AG20443 (cell line): Measurements from ENCODE around the gene CBX1.

ENCODE experiments used
- DNase-seq: peaks from one replicate; pipeline ENCODE4 v3.0.0; 2012; ENCODE audit warnings: low spot score, mixed read lengths

CBX1 gene

DNA sequence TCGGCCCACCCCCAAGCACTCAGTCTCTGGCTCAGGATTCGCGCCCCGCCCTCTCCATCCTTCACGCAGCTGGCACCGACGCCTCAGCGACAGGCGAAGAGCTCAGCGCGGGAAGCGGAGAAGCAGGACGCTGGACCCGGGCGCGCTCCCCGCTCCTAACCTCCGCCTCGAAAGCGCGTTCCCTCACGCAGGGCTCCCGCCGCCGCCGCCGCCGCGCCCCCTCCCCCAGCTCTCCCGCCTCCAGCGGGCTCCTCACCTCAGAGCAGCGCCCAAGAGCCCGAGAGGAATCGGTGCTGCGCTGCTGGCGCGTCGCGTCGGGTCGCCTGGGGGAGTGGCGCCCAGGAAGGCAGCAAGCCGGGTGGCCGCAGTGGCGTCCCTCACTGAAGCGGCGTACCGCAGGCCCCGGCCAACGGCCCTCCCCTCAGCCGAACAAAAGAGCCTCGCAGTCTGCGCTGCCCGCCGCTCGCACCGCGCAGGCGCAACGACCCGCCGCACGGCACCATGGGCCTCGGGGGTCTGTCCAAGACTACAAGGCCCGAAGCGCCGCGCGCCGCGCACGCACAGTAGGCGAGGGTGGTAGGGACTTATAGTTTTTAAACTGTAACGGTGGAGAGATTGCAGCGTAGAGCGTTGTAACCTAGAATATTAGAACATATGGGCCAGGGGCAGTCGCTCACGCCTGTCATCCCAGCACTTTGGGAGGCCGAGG, at the start of gene CBX1:
Gene CBX1 (minus strand): TSS at position 467 of the 709 bp plus-strand sequence. CDS start 24,474 bp downstream, outside the sequence.
- DNase-seq = peak; percentile 97

DNA sequence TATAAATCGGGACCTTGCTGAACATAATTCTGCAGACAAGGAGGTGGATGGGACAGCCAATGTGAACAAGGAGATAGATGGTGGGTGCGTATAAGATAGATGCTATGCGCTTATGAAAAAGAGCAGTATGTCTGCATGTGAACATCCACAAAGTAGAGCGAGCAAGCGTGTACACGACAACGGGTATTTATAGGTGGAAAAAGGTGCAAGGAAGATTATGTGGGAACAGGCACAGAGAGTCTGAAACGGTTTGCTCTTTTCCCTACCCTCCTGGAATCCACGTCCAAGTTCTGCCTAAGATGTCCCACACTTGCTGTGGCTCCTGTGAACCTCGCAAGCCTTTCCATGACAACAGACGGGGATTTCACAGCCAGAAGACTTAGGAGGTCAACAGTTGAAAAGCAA, 49.3 kb upstream of the CBX1 start:
- no peak for DNase-seq

DNA sequence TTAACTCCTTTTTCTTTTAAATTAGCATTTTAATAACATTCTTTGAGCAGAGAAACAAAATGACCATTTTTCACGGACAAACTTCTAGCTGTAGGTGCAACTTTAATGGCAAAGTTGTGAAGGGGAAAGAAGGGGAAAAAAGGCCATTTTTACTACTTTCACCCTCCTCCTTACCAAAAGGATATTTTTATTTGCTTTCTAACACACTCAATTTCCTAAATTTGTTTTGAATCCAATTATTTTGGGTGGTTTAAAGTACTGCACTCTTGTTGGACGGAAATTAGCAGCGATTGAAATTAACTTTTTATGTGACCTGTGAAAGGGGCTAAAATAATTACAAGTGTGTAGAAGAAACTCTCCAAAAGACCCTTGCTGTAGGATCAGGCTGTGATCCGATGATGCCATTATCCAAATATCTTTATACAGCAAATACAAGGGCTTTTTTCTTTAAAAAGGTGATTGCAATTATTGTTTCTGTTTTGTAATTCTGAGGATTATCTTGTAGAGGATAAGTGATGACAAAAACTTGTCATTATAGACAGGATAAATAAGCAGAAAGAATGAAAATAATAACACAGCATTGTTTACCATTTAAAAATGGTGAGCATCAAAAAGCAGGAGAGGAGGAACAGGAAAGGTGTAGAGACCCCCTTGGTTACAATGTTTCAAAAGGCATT, 48.6 kb upstream of the CBX1 start:
- no peak for DNase-seq

DNA sequence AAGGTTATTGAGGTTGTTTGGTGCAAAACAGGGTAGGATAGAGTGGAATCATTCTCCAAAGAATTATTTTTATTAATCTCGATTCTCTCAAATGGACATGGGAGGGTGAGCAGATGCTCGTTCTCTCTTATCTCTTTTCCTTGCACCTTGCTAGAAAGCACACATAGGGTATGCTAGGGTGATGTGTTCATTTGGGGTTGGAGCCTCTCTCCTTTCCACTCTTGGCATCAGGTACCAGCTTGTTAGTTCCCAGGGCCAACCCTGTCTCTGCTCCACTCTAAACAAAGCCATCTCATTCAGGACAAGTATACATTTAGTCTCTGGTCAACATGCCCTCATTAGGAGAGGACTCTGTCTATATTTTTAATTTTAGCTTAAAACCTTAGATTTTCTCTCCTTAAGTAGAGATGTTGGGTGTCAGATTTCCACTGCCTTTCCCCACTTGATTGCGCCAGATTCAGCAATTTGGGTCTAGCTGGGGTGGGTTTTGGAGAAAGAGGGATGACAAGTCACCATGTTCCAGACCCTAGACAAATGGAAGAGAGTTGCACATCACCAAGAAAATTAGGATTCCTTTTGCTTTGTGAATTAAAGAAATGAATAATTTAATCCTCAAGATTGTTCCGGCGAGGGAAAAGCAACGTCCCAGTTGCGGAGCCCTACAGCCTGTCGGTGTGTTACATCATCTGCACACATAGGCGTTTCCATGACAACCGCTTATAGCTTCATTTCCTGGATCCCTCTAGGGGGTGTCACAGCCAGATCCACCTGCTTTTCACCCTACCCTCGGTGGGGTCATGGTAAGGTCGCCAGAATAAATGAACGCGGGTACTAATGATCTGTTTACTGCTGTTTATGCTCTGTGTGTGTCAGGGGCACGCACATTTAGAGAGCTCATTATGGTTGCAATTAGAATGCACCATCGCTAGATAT, 47.8 kb upstream of the CBX1 start:
- DNase-seq = no peak

DNA sequence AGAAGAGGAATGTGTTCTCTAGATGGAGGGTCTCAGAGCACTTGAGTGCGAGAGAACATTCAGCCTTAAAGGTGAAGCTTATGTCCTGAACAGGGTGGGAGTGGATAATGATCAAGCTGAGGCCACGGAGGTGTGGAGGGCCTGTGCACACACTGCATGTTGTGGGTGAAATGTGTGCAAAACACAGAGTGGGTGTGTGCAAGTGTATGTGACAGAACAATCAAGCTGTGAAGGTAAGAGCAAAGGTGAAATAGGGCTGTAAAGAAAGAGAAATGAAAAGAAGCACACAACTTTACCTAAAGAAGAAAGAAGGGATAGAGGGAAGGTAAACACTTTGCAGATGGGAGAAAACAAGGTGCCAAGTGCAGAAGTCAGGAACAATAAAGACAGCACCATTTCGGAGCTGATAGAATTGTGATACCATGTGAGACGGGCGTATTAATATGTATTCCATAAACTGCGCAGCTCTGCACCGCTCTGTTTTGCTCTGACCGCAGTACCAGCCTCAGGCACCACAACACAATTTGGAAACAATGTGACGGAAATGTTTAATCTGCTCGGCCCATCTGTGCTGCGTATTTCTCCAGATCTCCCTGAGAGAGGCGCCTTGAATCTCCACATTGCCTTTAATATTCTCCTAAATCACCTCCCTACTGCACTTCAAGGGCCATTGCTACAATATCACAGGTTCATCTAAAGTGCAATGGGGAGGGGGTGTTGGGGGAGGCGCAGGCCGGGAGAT, 46.9 kb upstream of the CBX1 start:
- no peak for DNase-seq

DNA sequence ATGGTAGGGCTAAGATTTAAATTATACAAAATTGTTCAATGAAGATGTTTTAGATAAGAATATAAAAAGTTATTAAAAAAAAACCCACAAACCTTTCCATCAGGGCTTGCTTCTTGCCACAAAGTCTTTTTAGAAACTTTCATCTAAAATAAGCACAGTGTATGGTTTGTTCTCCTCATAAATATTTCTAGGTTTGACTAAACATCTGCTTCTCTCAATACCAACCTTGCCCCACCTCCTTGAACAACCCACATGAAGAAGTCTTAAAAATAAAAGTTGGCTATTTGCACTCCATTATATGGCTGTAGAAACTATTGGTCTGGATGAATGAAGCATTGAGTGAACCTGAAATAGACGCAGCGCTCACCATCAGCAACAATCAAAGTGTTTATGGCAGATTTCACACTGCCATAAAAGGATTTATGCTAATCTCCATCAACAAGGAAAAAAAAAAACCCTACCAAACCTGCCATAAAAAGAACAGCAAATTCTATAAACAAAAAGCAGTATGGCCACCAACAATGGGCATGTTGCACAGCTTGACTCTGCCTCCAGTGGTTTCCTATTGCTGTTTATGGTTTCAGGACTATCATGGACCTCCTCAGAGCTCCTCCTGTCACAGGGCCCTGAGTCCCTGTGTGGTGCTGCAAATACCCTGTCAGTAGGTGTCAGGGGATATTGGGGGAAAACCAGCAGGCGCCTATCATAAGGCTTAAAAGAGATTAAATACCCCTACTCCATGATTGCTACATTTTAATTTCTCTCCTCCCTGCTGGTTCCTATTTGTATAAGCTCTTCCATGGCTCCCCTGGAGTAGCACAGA, 43.9 kb upstream of the CBX1 start:
- no peak for DNase-seq

DNA sequence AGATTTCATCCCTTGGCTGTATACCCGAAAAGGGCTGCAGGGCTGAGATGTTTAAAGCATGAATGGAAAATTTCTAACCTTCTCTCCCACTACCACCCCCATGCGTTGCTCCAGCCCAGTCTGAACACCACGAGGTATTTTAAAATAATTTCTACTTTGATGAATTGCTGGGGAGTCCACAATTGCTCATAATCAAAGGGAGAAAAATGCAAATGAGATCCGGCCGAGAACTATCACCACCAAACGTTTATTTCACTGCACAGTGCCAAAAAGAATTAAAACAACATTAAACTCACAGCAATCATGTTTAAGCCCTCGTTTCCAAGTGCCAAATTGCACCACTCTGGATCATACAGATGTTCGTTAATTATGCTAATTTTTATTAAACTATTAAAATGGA, 43.0 kb upstream of the CBX1 start:
- no peak for DNase-seq

DNA sequence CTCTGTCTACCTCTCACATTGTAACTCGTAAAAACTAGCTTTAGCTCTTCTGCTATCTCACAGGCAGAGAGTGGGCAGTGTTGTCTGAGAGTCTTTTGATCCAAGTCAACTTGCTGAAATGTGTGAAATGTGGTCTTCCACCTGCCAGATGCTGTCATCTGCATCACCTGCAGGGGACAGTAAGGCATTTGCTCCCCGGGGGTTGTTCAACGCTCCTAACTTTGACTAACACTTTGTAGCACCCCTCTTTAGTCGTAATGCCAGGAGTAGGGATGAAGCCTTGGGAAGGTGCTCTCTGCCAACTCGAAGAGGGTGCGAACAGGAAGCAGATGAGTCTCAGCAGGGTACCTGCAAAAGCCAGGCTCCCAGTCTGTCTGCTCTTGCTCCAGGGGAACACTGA, 42.4 kb upstream of the CBX1 start:
- no peak for DNase-seq

DNA sequence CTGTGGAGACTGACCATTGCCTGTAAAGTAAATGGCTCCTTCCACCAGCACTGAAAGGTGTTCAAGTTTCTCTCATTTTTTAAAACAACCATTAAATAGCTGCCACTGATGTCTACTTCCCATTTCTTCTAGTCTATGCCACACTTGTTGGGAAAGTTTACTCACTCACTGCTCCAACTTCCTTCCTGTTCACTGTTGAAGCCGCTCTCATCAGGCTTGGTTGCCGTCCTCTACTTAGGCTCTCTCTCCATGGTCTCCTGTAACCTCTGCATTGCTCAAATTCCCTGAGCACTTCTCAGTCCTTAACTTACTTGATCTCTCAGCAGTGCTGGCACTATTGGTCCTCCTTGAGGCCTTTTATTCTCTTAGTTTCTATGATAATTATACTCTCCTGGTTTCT, 38.7 kb upstream of the CBX1 start:
- DNase-seq = no peak

DNA sequence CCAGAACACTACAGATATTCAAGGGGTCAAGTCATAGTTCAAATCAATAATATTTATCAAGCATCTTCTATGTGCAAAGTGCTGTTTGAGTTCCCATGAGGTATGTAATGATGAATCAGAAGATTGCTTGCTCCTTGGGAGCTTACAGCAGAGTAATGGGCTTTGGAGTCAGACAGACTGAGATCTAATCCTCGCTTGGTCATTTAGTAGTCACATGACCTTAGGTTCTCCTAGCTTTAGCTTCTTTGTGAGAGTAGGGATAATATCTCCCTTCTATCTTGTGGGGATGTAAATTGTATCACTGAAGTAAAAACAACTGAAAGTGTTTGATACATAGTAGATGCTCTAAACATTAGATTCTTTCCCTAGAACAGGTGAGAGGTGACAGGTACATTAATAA, 36.4 kb upstream of the CBX1 start:
- DNase-seq = no peak

DNA sequence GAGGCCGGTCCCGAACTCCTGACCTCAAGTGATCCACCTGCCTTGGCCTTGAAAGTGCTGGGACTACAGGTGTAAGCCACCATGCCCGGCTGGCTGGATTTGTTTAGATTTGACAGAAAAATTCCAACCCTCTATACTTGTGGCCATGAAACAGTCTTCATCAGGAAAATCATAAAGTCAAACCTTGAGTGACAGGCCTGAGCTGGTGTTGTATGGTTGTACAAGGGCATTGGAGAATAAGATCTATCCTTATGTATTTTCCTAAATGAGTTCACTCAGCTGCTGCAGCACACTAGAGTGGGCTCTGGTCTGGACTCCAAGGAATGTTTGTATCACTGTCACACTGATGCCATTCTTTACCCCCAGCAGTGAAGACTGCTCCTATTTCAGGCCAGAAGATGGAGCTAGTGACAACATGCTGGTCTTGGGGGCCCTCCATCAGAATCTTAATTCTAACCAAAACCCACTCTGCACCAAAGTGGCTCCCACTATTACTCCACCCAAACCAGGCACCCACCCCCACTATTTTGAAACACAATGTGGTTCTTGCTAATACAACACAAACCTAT, 33.7 kb upstream of the CBX1 start:
- DNase-seq = no peak

DNA sequence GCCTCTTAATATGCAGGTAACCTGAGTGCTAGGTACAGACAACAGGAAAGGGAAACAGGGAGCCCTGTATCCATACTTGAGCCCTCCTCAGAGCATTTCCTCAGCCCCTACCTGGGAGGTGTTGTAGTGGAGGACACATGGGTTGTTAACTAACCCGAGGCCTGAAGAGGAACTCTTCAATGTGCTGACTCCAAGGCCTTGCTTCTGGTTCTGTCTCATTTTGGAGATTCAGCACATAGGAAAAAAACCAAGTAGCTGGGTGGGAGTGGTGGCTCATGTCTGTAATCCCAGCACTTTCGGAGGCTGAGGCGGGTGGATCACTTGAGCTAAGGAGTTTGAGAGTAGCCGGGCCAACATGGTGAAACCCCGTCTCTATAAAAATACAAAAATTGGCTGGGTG, 31.1 kb upstream of the CBX1 start:
- DNase-seq = no peak

DNA sequence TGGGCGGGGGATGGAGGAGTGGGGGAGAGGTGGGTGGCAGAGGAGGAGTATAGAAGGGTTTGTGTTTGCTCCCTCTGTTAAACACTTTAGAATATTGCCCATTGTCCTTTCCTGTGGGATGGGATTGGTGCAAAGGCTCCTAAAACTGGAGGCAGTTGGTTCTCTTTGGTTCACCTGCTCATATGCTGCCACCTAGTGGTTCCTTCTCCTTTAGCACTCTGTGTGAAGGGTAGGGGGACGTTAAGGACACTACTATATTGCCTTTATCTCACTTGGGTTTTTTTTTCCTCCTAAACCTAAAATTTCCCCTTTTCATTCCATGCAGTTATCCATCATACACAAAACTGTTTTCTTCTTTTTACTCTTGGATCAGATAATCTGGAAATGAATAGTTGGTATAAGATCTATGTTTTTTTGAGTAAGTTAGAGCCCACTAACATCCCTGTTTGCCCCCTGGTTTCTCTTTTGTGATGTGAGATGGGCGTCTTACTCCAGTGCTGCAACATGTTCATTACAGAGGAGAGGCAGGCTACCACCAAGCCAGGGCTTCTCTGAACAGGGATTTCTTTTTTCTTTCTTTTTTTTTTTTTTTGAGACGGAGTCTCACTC, 30.0 kb upstream of the CBX1 start:
- DNase-seq = peak; percentile 82

DNA sequence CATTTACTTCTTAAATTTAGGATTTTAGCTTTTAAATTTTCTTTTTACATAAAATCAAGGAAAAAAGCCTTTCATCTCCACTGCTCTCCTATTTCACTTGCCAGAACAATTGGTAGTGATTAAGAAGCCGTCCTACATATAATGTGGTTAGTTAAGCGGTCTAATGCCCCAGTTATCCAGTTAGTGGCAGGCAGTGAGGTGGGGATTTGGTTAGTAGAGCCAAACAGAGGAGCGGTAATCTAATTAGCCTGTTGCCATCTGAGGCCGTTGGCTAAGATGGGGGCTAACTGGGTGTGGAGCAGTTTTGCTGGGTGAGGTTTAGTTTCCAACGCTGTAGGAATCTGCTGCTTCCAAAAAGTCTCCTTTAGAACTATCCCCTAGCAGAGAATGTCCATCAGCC, 28.7 kb upstream of the CBX1 start:
- no peak for DNase-seq

DNA sequence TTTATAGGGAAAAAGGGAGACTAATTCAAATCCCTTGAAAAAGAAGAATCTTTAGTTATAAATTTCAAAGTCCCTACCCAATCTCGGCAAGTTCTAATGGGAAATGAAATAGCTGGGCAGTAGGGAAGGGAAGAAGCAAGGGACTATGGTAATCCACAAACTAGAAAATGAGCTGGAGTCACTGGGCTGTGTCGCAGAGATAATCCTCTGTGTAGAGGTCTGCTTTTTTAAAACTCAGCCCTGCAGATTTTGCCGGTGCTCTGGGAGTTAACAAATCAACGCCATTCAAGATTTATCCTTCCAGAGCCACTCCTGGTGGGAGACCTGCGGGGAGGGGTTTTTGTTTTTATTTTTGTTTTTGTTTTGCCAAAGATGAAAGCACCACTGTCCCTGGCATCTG, 27.1 kb upstream of the CBX1 start:
- DNase-seq = no peak

DNA sequence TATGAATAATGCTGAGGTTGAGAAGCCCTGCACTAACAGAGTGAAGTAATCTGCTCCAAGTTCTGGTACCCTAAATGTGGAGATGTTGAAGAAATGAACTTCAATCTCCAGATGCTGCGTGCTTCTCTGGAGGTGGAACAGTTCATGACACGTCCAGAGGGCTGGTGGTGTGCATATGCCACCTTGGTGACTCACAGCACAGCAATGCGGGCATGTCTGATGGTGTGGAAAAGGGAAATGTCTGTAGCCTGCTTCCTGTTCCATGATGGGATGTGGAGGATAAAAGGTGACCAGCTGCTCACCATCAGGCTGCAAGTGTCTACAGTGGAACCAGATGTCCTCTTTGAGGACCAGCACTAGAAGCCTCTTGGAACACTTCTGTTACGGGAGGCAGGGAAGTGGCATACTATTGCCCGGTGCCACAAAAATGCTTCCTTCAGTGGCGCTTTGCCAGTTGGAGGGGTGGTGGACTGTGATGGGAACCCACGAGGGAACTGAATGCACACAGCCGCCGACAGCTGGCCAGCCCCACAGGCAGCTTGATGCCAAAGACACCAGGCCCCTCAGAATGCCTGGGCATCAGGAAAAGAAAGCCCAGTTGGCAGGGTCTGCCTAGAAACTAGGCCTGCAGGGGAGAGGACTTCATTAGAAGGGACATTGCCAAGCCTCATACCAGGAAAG, 26.2 kb upstream of the CBX1 start:
- DNase-seq = peak; percentile 43

DNA sequence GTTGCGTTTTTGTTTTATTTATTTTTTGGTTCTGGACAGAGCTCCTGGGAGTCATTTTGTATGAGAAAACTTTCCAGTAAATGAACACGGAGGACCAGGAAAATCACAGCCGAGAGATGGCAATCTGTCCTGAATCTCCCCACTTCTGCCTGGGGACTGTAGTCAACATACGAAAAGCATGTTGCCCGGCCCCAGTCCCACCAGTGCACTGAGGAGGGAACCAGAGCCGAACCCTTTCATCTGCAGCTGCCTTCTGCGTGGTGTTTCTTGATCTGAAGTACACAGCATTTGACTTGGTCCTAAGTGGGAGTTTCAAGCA, 25.2 kb upstream of the CBX1 start:
- no peak for DNase-seq

DNA sequence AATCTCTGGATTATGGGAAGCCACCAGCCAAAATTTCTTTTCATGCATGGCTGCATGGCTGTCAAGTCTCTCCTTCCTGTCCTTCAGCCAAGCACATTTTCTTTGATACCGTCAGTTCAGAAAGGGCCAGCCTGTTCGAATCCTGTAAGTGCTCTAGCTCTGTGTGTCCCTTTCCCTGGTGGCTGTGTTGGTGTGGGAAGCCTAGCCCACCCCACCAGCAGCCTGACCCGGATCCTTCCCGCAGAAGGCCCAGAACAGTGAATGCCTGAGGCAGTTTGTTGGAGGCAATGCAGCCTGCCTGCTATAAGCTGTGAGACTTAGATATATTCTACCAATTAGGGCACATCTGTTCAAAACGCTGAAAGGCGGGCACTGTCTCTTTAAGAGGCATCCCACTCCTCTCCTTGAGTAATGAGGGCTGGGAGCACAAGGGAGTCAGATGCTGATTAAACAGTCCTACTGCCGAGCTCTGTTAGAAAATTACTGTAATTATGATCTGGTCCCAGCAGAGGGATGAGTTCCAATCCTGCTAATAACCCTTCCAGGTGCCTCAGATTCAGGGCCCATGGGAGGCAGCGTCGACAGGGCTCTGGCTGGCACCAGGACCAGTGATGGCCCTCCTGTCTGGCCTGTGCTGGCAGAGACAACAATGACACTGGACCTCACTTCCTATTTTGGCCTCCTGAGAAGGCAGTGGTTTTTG, 24.7 kb upstream of the CBX1 start:
- no peak for DNase-seq

DNA sequence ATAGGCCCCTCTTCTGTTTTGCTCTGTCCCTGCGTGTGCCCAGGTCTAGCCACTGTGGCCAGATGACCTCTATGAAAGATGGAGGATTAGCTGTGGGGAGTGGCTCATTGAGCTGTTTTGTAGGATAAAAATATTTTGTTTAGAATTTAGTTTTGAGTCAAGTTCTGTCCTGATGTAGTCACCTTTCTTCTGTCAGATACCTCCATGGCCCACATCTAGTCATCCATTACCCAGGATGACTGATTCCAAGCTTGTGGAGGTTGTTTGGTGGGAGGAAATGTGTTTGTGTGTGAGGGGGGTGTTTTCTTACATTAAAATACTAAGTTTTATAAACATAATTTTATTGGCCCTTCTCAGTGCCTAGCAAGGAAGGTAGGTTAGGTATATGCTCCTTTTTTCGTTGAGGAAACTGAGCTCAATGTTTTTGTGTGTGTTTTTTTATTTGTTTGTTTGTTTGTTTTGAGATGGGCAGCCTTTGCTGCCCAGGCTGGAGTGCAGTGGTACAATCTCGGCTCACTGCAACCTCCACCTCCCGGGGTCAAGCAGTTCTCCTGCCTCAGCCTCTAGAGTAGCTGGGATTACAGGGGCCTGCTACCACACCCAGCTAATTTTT, 22.6 kb upstream of the CBX1 start:
- DNase-seq = no peak
